Osteoblast (primary cell): Measurements from ENCODE around the gene CUX1. TPM values are rescaled to one million over a fixed set of nuclear protein-coding genes. Genes with fewer than 3 reads are reported as not detected.

Experiments used
- DNase-seq: peaks from one replicate; pipeline ENCODE4 v3.0.0; 2011; ENCODE audit warnings: low spot score, mixed read lengths; ENCODE audit not compliant: insufficient read length; ENCODE audit errors: missing footprints
- H2AFZ ChIP-seq: 2 replicates; pipeline ENCODE4 v1.6.0; 2011; ENCODE audit warnings: mild to moderate bottlenecking, low read length
- H3K27ac ChIP-seq: 2 replicates; pipeline ENCODE4 v1.5.1; 2011; ENCODE audit warnings: mild to moderate bottlenecking, low read depth, low read length, moderate library complexity
- H3K27me3 ChIP-seq: 2 replicates; pipeline ENCODE4 v1.6.0; 2012; ENCODE audit warnings: mild to moderate bottlenecking, control low read depth, inconsistent platforms, low read length, moderate library complexity; ENCODE audit not compliant: insufficient read depth
- H3K36me3 ChIP-seq: 2 replicates; pipeline ENCODE4 v1.5.1; 2011; ENCODE audit warnings: mild to moderate bottlenecking, low read length, control low read depth, moderate library complexity; ENCODE audit not compliant: insufficient read depth
- H3K4me1 ChIP-seq: 2 replicates; pipeline ENCODE4 v1.5.1; 2011; ENCODE audit warnings: mild to moderate bottlenecking, low read length, control low read depth, moderate library complexity; ENCODE audit not compliant: insufficient read depth
- H3K4me2 ChIP-seq: 2 replicates; pipeline ENCODE4 v1.6.0; 2011; ENCODE audit warnings: mild to moderate bottlenecking, low read length; ENCODE audit not compliant: insufficient read depth
- H3K4me3 ChIP-seq: fragments of 200-600 bp; sonication (generic); 3 replicates; pipeline ENCODE4 v1.5.1; 2012; ENCODE audit warnings: mild to moderate bottlenecking, low read length, inconsistent platforms; ENCODE audit not compliant: insufficient read depth
- H3K79me2 ChIP-seq: 2 replicates; pipeline ENCODE4 v1.6.0; 2012; ENCODE audit warnings: mild to moderate bottlenecking, low read length, control low read depth, inconsistent platforms; ENCODE audit not compliant: insufficient read depth
- H3K9me3 ChIP-seq: 2 replicates; pipeline ENCODE4 v1.5.1; 2011; ENCODE audit warnings: low read depth, low read length, control low read depth
- H4K20me1 ChIP-seq: 2 replicates; pipeline ENCODE4 v1.6.0; 2012; ENCODE audit warnings: mild to moderate bottlenecking, low read length, control low read depth; ENCODE audit not compliant: insufficient read depth
- total RNA-seq: library from RNA; depleted of rRNA; stranded (reverse); fragments of >200 nt; gene quantifications from 2 replicates; pipeline ENCODE4 v1.2.3, GENCODE V29; 2012
- TF ChIP-seq, protein P1 (sequence below): IDR thresholded peaks from 2 replicates; pipeline ENCODE4 v1.5.1; 2011; ENCODE audit warnings: mild to moderate bottlenecking, low read depth, low read length, moderate library complexity; ENCODE audit errors: extremely low read depth

CUX1 gene
- total RNA-seq, 1 donor: 41.6 TPM

DNA sequence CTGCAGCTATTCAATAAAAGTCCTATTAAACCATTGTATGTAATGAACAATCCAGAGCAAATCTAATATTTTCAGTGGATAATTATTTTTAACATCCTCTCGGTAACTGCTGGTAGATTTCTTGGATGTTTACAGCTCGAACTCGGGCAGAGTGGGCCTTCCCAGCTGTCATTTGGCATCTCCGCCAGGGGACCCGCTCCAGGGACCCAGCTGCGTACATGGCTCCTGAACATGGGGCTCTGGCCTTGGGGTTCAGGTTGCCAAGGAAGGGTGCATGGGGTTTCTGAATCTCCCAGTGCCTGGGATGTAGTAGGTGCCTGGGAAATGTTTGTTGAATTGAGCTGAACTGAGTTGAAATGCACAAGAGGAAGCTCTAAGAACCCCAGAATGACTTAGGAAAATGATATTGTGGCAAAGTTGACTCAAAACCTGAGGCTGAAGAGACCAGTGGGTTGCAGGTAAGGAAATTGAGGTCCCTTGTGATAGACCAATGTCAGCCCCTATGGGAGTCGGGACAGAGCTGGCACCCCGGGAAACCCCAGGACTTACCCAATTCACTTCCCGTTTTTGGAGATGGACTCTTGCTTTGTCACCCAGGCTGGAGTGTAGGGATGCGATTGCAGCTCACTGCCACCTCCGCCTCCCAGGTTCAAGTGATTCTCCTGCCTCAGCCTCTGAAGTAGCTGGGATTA is 228.4 kb downstream of the CUX1 start:
- Histone ChIP-seq H3K9me3 (no peaks in the 10 kb centered on the region), H3K27me3 (no peaks in the 10 kb centered on the region), H2AFZ (no peak overlapping the region), H3K4me1 (peaks cover 36% of the 10 kb centered on the region), H3K36me3 (no peaks in the 10 kb centered on the region), H4K20me1 (peaks cover 36% of the 10 kb centered on the region), H3K4me3 (peak overlapping the region; percentile 42), H3K27ac (peak overlapping the region; percentile 30), H3K79me2 (peaks cover 2% of the 10 kb centered on the region), H3K4me2 (peak overlapping the region; percentile 64)
- TF ChIP-seq, protein P1, sequence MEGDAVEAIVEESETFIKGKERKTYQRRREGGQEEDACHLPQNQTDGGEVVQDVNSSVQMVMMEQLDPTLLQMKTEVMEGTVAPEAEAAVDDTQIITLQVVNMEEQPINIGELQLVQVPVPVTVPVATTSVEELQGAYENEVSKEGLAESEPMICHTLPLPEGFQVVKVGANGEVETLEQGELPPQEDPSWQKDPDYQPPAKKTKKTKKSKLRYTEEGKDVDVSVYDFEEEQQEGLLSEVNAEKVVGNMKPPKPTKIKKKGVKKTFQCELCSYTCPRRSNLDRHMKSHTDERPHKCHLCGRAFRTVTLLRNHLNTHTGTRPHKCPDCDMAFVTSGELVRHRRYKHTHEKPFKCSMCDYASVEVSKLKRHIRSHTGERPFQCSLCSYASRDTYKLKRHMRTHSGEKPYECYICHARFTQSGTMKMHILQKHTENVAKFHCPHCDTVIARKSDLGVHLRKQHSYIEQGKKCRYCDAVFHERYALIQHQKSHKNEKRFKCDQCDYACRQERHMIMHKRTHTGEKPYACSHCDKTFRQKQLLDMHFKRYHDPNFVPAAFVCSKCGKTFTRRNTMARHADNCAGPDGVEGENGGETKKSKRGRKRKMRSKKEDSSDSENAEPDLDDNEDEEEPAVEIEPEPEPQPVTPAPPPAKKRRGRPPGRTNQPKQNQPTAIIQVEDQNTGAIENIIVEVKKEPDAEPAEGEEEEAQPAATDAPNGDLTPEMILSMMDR: no peak
- DNase-seq: no peak

DNA sequence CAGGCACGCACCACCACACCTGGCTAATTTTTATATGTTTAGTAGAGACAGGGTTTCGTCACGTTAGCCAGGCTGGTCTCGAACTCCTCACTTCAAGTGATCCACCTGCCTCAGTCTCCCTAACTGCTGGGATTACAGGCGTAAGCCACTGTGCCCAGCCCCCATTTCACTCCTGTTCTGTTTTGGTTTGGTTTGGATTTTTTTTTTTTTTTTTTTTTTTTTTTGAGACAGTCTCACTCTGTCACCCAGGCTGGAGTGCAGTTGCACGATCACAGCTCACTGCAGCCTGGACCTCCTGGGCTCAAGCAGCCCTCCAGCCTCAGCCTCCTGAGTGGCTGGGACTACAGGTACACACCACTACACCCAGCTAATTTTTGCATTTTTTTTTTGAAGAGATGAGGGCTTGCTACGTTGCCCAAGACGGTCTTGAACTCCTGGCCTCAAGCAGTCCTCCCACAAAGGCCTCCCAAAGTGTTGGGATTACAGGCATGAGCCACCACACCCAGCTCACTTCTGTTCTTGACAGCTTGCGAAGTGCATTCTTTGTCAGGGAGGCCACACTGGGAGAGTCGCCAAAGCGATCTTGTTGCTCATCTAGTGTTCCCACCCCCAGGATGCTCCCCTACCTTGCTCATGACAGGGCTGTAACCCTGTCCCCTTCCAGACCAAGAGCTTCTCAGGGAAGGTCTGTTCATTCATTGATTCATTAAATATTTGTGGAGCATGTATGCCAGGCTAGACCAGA is 229.1 kb downstream of the CUX1 start:
- Histone ChIP-seq H3K27me3 (no peaks in the 10 kb centered on the region), H4K20me1 (peaks cover 36% of the 10 kb centered on the region), H3K36me3 (no peaks in the 10 kb centered on the region), H3K4me1 (peaks cover 36% of the 10 kb centered on the region), H2AFZ (no peak overlapping the region), H3K9me3 (no peaks in the 10 kb centered on the region), H3K27ac (no peak overlapping the region), H3K79me2 (peaks cover 2% of the 10 kb centered on the region), H3K4me3 (no peak overlapping the region), H3K4me2 (no peak overlapping the region)
- TF ChIP-seq, protein P1: no peak
- DNase-seq: no peak

GRCh38 chr7:102047167-102047566 is 229.7 kb downstream of the CUX1 start:
- Histone ChIP-seq H3K36me3 (no peaks in the 10 kb centered on the region), H3K79me2 (peaks cover 2% of the 10 kb centered on the region), H4K20me1 (peaks cover 36% of the 10 kb centered on the region), H3K4me3 (no peak overlapping the region), H3K4me2 (no peak overlapping the region), H3K9me3 (no peaks in the 10 kb centered on the region), H3K27me3 (no peaks in the 10 kb centered on the region), H2AFZ (no peak overlapping the region), H3K27ac (no peak overlapping the region), H3K4me1 (peaks cover 30% of the 10 kb centered on the region)
- DNase-seq: no peak
- TF ChIP-seq, protein P1: no peak

- Histone ChIP-seq H3K4me2 (no peak overlapping the region), H3K4me1 (peaks cover 17% of the 10 kb centered on the region), H3K27ac (no peak overlapping the region), H3K27me3 (no peaks in the 10 kb centered on the region), H3K36me3 (no peaks in the 10 kb centered on the region), H2AFZ (no peak overlapping the region), H3K4me3 (no peak overlapping the region), H3K79me2 (peaks cover 2% of the 10 kb centered on the region), H3K9me3 (no peaks in the 10 kb centered on the region), H4K20me1 (peaks cover 33% of the 10 kb centered on the region)
- no peak for DNase-seq
- TF ChIP-seq, protein P1: no peak
Measured at GRCh38 chr7:102049765-102050164, 232.3 kb downstream of the CUX1 start.
